HUES64 (cell line): ENCODE results near the gene GATAD2A.

ENCODE experiments used
- H3K27ac ChIP-seq: 2 replicates; pipeline ENCODE4 v1.7.0; 2013; ENCODE audit warnings: low read depth, low read length, inconsistent platforms
- H3K27me3 ChIP-seq: 2 replicates; pipeline ENCODE4 v1.6.1; 2013; ENCODE audit warnings: mild to moderate bottlenecking, low read length; ENCODE audit not compliant: insufficient read depth
- H3K36me3 ChIP-seq: 2 replicates; pipeline ENCODE4 v1.6.1; 2013; ENCODE audit warnings: mild to moderate bottlenecking, low read length; ENCODE audit not compliant: insufficient read depth
- H3K4me1 ChIP-seq: 2 replicates; pipeline ENCODE4 v1.6.1; 2013; ENCODE audit warnings: mild to moderate bottlenecking, low read length, moderate library complexity; ENCODE audit not compliant: insufficient read depth
- H3K4me3 ChIP-seq: 2 replicates; pipeline ENCODE4 v1.5.1; 2013; ENCODE audit warnings: mild to moderate bottlenecking, low read length, moderate library complexity
- H3K9ac ChIP-seq: 2 replicates; pipeline ENCODE4 v1.6.1; 2013; ENCODE audit warnings: mild to moderate bottlenecking, low read depth, low read length
- H3K9me3 ChIP-seq: 2 replicates; pipeline ENCODE4 v1.6.1; 2013; ENCODE audit warnings: low read depth, low read length; ENCODE audit not compliant: insufficient read depth
- WGBS: fragments of 150-250, 120-280 bp; methylation state at CpG from one replicate; pipeline ENCODE4 v1.1.7; 2013; ENCODE audit warnings: missing lambda C conversion rate; 5-methylcytosine and 5-hydroxymethylcytosine counted together

GATAD2A gene

GRCh38 chr19:19541616-19542015 lies 136.1 kb downstream of the GATAD2A start:
- Histone ChIP-seq H3K4me1 (no peaks in the 10 kb centered on the region; the same call in 1 of the 2 replicates), H3K9me3 (no peaks in the 10 kb centered on the region), H3K4me3 (no peak overlapping the region), H3K27ac (no peak overlapping the region), H3K36me3 (no peaks in the 10 kb centered on the region), H3K9ac (no peak overlapping the region), H3K27me3 (peaks cover 34% of the 10 kb centered on the region)
- 94% methylated on average over 16 of the region's 16 CpGs for WGBS

- Histone ChIP-seq H3K9me3 (no peaks in the 10 kb centered on the region), H3K4me1 (no peaks in the 10 kb centered on the region; the same call in 1 of the 2 replicates), H3K27ac (no peak overlapping the region), H3K9ac (no peak overlapping the region), H3K27me3 (peaks cover 33% of the 10 kb centered on the region), H3K36me3 (no peaks in the 10 kb centered on the region), H3K4me3 (no peak overlapping the region)
- WGBS: 93% methylated on average over 12 of the region's 12 CpGs
Observed at GRCh38 chr19:19542507-19542906, 137.0 kb downstream of the GATAD2A start.

DNA sequence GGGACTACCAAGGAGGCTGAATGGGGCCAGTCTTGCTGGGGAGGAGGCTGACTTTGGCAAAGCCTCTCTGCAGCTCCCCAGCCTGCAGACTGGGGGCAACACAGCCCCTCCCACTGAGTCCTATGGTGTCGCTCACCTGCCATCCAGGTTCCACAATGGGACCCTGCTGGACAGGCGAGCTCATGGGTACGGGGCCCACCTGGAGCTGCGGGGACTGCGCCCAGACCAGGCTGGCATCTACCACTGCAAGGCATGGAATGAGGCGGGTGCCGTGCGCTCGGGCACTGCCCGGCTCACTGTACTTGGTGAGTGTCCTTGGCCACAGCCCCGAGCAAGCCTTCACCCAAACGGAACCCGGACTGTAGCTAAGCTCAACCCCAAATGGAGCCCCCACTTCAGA lies 137.6 kb downstream of the GATAD2A start:
- no peaks in the 10 kb centered on the region; the same call in 1 of the 2 replicates for H3K4me1 ChIP-seq
- H3K9me3 ChIP-seq: no peaks in the 10 kb centered on the region
- no peak overlapping the region for H3K4me3 ChIP-seq
- H3K36me3 ChIP-seq: no peaks in the 10 kb centered on the region
- H3K27ac ChIP-seq: no peak overlapping the region
- WGBS: 94% methylated on average over 13 of the region's 13 CpGs
- no peak overlapping the region for H3K9ac ChIP-seq
- peaks cover 27% of the 10 kb centered on the region for H3K27me3 ChIP-seq

DNA sequence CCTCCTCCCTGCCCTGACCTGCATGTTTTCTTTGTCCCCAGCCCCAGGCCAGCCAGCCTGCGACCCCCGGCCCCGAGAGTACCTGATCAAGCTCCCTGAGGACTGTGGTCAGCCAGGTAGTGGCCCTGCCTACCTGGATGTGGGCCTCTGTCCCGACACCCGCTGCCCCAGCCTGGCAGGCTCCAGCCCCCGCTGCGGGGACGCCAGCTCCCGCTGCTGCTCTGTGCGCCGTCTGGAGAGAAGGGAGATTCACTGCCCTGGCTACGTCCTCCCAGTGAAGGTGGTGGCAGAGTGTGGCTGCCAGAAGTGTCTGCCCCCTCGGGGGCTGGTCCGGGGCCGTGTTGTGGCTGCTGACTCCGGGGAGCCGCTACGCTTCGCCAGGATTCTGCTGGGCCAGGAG lies 138.2 kb downstream of the GATAD2A start:
- WGBS: 95% methylated on average over 19 of the region's 19 CpGs
- H3K27ac ChIP-seq: no peak overlapping the region

GRCh38 chr19:19544257-19544953 lies 138.9 kb downstream of the GATAD2A start:
- Histone ChIP-seq H3K4me3 (no peak overlapping the region), H3K36me3 (no peaks in the 10 kb centered on the region), H3K27me3 (peaks cover 14% of the 10 kb centered on the region), H3K27ac (no peak overlapping the region), H3K9ac (no peak overlapping the region), H3K4me1 (no peaks in the 10 kb centered on the region; the same call in 1 of the 2 replicates), H3K9me3 (no peaks in the 10 kb centered on the region)
- WGBS: 95% methylated on average over 75 of the region's 75 CpGs

More for the DNA sequence above, 138.2 kb downstream of the GATAD2A start:
- no peak overlapping the region for H3K9ac ChIP-seq
- no peaks in the 10 kb centered on the region; the same call in 1 of the 2 replicates for H3K4me1 ChIP-seq
- peaks cover 22% of the 10 kb centered on the region for H3K27me3 ChIP-seq
- H3K9me3 ChIP-seq: no peaks in the 10 kb centered on the region
- H3K36me3 ChIP-seq: no peaks in the 10 kb centered on the region
- no peak overlapping the region for H3K4me3 ChIP-seq

DNA sequence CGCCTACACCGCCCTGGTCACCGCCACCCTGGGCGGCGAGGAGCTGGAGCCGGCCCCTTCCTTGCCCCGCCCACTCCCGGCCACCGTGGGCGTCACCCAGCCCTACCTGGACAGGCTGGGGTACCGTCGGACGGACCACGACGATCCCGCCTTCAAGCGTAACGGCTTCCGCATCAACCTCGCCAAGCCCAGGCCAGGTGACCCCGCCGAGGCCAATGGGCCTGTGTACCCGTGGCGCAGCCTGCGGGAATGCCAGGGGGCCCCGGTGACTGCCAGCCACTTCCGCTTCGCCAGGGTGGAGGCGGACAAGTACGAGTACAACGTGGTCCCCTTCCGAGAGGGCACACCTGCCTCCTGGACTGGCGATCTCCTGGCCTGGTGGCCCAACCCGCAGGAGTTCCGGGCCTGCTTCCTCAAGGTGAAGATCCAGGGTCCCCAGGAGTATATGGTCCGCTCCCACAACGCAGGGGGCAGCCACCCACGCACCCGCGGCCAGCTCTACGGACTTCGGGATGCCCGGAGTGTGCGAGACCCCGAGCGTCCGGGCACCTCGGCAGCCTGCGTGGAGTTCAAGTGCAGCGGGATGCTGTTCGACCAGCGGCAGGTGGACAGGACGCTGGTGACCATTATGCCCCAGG lies 139.6 kb downstream of the GATAD2A start:
- WGBS: 95% methylated on average over 53 of the region's 53 CpGs
- peaks cover 7% of the 10 kb centered on the region for H3K27me3 ChIP-seq
- no peaks in the 10 kb centered on the region for H3K9me3 ChIP-seq
- H3K36me3 ChIP-seq: no peaks in the 10 kb centered on the region
- no peak overlapping the region for H3K4me3 ChIP-seq
- no peaks in the 10 kb centered on the region; the same call in 1 of the 2 replicates for H3K4me1 ChIP-seq
- no peak overlapping the region for H3K9ac ChIP-seq
- no peak overlapping the region for H3K27ac ChIP-seq

DNA sequence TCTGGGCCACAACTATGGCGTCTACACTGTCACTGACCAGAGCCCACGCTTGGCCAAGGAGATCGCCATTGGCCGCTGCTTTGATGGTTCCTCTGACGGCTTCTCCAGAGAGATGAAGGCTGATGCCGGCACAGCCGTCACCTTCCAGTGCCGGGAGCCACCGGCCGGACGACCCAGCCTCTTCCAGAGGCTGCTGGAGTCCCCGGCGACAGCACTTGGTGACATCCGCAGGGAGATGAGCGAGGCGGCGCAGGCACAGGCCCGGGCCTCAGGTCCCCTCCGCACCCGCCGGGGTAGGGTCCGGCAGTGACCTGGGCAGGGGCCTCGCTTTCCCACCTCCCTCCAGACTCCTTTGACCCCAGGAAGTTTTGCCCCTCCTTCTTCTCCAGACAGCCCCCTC lies 140.2 kb downstream of the GATAD2A start:
- H3K4me1 ChIP-seq: no peaks in the 10 kb centered on the region; the same call in 1 of the 2 replicates
- WGBS: 94% methylated on average over 23 of the region's 23 CpGs
- H3K4me3 ChIP-seq: no peak overlapping the region
- no peaks in the 10 kb centered on the region for H3K36me3 ChIP-seq
- H3K9ac ChIP-seq: no peak overlapping the region
- no peaks in the 10 kb centered on the region for H3K9me3 ChIP-seq
- H3K27ac ChIP-seq: no peak overlapping the region
- peaks cover 3% of the 10 kb centered on the region; the same call in 1 of the 2 replicates for H3K27me3 ChIP-seq

DNA sequence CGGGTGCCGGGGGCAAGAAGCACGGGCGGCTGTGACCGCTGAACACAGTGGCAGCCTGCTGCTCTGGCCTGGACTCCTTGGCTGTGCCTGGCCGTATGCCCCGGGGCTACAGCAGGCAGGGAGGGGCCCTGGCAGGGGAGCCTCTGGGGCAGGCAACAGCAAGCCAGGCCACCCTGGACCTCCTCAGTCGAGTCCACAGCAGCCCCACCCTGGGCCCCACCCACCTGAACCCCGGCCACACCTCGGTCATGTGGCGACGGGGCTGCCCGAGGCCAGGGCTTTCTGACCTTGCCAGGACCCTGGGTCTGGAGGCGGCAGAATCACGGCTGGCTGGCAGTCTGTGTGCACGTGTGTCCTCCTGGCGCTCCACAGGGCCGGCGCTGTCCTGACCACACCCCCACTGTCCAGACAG lies 141.3 kb downstream of the GATAD2A start:
- WGBS: 90% methylated on average over 19 of the region's 19 CpGs
- H3K27me3 ChIP-seq: no peaks in the 10 kb centered on the region

GRCh38 chr19:19547674-19548336 lies 142.3 kb downstream of the GATAD2A start:
- Histone ChIP-seq H3K27me3 (no peaks in the 10 kb centered on the region), H3K9me3 (no peaks in the 10 kb centered on the region), H3K9ac (no peak overlapping the region), H3K4me3 (no peak overlapping the region), H3K36me3 (no peaks in the 10 kb centered on the region), H3K27ac (no peak overlapping the region), H3K4me1 (no peaks in the 10 kb centered on the region)
- 88% methylated on average over 15 of the region's 15 CpGs for WGBS

More for the DNA sequence above, 141.3 kb downstream of the GATAD2A start:
- H3K36me3 ChIP-seq: no peaks in the 10 kb centered on the region
- H3K9me3 ChIP-seq: no peaks in the 10 kb centered on the region
- H3K27ac ChIP-seq: no peak overlapping the region
- no peak overlapping the region for H3K4me3 ChIP-seq
- H3K9ac ChIP-seq: no peak overlapping the region
- H3K4me1 ChIP-seq: no peaks in the 10 kb centered on the region

DNA sequence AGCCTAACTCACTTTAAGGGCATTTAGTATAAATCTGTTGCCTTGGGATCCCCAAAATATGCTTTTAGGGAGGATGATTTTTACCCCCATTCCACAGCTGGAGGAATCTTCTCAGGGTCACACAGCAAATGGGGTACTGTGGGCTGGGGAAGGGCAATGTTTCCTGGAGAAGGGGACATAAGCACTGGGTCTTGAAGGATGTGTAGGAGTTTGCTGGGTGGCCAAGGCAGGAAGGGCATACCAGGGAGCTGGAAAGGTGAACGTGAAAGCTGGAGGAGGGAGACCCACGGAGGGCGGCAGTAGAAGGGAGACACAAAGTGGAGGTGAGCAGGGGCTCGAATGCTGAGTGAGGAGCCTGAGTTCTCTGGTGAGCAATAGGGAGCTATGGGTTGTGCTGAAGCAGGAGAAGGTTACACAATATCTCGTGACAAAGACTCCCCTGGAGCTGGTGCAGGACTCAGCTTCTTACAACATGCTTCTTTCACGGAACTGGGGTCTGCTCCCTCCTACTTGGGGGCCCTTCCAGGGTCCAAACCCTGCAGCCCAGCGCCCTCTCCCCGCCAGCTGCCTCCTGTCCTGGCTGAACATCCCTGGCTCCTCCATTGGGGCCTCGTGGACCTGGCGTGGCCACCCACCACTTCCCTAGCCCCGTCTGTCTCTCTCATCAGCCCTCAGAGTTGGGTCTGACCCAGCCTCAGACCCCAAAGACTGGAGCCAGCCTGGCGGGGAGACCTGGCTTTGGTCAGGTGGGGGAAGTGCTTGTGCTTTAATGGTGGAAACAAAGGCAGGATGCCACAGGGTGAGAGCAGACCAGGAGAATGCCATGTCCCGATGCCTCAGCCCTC lies 143.7 kb downstream of the GATAD2A start:
- Histone ChIP-seq H3K4me3 (no peak overlapping the region), H3K27ac (no peak overlapping the region), H3K27me3 (no peaks in the 10 kb centered on the region), H3K9ac (no peak overlapping the region), H3K9me3 (no peaks in the 10 kb centered on the region), H3K4me1 (no peaks in the 10 kb centered on the region), H3K36me3 (no peaks in the 10 kb centered on the region)
- 85% methylated on average over 13 of the region's 13 CpGs for WGBS
